Ammon's horn (tissue), 1 donor: ENCODE measurements around the gene ADAMTS9.

Source experiments
- DNase-seq: peaks from one replicate; pipeline ENCODE4 v3.0.0-alpha.2; 2016; ENCODE audit warnings: low spot score

The ADAMTS9 gene

GRCh38 chr3:64490180-64490724 is 197.5 kb downstream of the ADAMTS9 start:
- DNase-seq = no peak

GRCh38 chr3:64489361-64490044 is 198.3 kb downstream of the ADAMTS9 start:
- DNase-seq = no peak

- DNase-seq = no peak
These were observed 198.9 kb downstream of the ADAMTS9 start for GRCh38 chr3:64488939-64489338.

- DNase-seq = peak; percentile 90
These were observed 203.4 kb downstream of the ADAMTS9 start for GRCh38 chr3:64484289-64484992.

- no peak for DNase-seq
These were observed 204.3 kb downstream of the ADAMTS9 start for GRCh38 chr3:64483467-64483866.

- no peak for DNase-seq
These were observed 212.8 kb downstream of the ADAMTS9 start for GRCh38 chr3:64475037-64475436.

- no peak for DNase-seq
These were observed 214.3 kb downstream of the ADAMTS9 start for GRCh38 chr3:64473466-64473865.

- no peak for DNase-seq
These were observed 217.4 kb downstream of the ADAMTS9 start for GRCh38 chr3:64470436-64470835.

- no peak for DNase-seq
These were observed 220.4 kb downstream of the ADAMTS9 start for GRCh38 chr3:64467255-64467944.
